ENCODE results near the gene COL6A6. TPM values are rescaled to one million over a fixed set of nuclear protein-coding genes. Genes with fewer than 3 reads are reported as not detected.
A peak's percentile ranks its signal among the peaks of the same experiment; 100 is the strongest.

The COL6A6 gene
- total and polyA plus RNA-seq, 2 experiments from 2014 or later, result 0.23 to 1.0 TPM

DNA sequence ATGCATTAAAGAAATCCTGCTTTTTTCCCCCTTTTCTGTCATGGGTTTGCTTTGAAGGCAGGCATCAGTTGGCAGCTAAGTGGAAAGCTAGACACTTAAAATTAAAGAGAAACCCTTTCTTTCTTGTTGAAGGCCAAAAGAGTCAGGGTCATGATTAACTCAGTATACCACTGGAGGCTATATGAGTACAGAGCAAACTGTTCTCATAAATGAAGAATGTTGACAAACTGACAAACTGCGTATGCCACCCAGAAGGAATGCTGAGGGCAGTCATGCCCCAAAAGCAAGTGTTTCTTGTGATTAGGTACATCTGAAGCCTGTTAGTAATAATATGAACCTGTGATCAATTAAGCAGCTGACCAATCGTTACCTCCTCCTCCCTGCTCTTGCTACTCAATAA, 43.6 kb upstream of the COL6A6 start:
- TF ChIP-seq EZH2phosphoT487 (IDR thresholded peaks at IDR 0.05; ENCODE audit: low read depth, severe bottlenecking, unreplicated experiment), result no peak
- no peak for TF ChIP-seq EZH2 (IDR thresholded peaks at IDR 0.05; ENCODE audit: borderline replicate concordance)
- no peak for TF ChIP-seq CTCF (IDR thresholded peaks at IDR 0.05; ENCODE audit: poor library complexity)
- Histone ChIP-seq H4K20me1 (ENCODE audit: insufficient read depth, poor library complexity, severe bottlenecking) (no peaks in the 10 kb centered on the region), H3K27me3 (no peaks in the 10 kb centered on the region), H3K4me3 (no peak overlapping the region), H3K4me1 (ENCODE audit: insufficient read depth) (no peaks in the 10 kb centered on the region), H3K27ac (no peak overlapping the region), H3K36me3 (replicated peaks; ENCODE audit: insufficient read depth, low read depth) (no peaks in the 10 kb centered on the region), H3K9me3 (ENCODE audit: low read depth) (no peaks in the 10 kb centered on the region), H2AFZ (no peak overlapping the region), H3K4me2 (no peak overlapping the region), H3K79me2 (no peaks in the 10 kb centered on the region), H3K9me2 (replicated peaks; ENCODE audit: insufficient read depth) (no peaks in the 10 kb centered on the region)
- DNase-seq (ENCODE audit: low spot score), result no peak
- 38% methylated on average over 2 of the region's 2 CpGs for WGBS (ENCODE audit: low lambda C conversion rate, missing lambda C conversion rate)

DNA sequence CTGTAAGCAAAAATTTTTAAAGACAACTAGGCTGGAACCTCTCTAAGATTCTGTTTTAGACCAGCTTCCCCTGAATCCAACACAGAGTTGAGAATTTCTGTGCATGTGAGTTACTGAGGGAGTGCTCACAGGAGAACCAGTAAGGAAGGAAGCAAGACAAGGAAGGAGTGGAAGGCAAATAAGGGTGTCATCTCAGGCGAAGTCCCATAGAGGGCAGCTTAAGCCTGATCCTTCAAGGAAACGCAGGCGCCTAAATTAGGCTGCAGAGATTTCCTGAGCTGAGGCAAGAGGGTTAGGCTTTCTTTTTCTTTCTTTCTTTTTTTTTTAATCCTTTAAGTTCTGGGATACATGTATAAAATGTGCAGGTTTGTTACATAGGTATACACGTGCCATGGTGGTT, 36.2 kb upstream of the COL6A6 start:
- Histone ChIP-seq H2AFZ (no peak overlapping the region), H3K4me2 (no peak overlapping the region), H3K4me3 (no peak overlapping the region), H3K79me2 (no peaks in the 10 kb centered on the region), H3K9me3 (ENCODE audit: low read depth) (no peaks in the 10 kb centered on the region), H3K36me3 (replicated peaks; ENCODE audit: insufficient read depth, low read depth) (no peaks in the 10 kb centered on the region), H3K27ac (no peak overlapping the region), H3K4me1 (ENCODE audit: insufficient read depth) (no peaks in the 10 kb centered on the region), H3K27me3 (no peaks in the 10 kb centered on the region), H3K9me2 (replicated peaks; ENCODE audit: insufficient read depth) (no peaks in the 10 kb centered on the region), H4K20me1 (ENCODE audit: insufficient read depth, poor library complexity, severe bottlenecking) (no peaks in the 10 kb centered on the region)
- DNase-seq (ENCODE audit: low spot score), result peak; percentile 71
- WGBS (ENCODE audit: low lambda C conversion rate, missing lambda C conversion rate), result 23% methylated on average over 4 of the region's 4 CpGs
- TF ChIP-seq CTCF (IDR thresholded peaks at IDR 0.05; ENCODE audit: poor library complexity) (peak; percentile 54), EZH2phosphoT487 (IDR thresholded peaks at IDR 0.05; ENCODE audit: low read depth, severe bottlenecking, unreplicated experiment) (no peak), EZH2 (IDR thresholded peaks at IDR 0.05; ENCODE audit: borderline replicate concordance) (no peak)

DNA sequence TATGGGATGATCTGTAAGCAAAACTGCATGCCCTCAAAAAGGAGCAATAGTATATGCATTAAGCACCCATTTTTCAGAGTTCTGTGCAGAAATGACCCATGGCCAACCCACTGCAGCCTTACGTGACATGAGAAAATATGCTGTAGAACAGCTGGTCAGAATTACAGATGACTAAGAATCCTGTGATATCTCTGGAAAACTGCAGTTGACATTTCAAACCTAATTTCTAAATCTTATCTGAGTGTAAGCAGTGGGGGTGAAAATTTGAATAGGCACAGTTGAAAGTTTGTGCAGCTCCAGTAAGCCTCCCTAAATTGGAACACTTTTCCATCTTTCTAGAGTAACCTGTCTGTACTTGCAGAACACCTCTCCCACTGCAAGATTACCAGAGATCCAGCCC, 28.7 kb upstream of the COL6A6 start:
- no peak overlapping the region for H3K27ac ChIP-seq
- H3K4me3 ChIP-seq, result no peak overlapping the region
- peaks cover 4% of the 10 kb centered on the region for H3K4me1 ChIP-seq (ENCODE audit: insufficient read depth)
- no peaks in the 10 kb centered on the region for H4K20me1 ChIP-seq (ENCODE audit: insufficient read depth, poor library complexity, severe bottlenecking)
- TF ChIP-seq CTCF (IDR thresholded peaks at IDR 0.05; ENCODE audit: poor library complexity) (no peak), EZH2phosphoT487 (IDR thresholded peaks at IDR 0.05; ENCODE audit: low read depth, severe bottlenecking, unreplicated experiment) (no peak), EZH2 (IDR thresholded peaks at IDR 0.05; ENCODE audit: borderline replicate concordance) (no peak)
- no peaks in the 10 kb centered on the region for H3K36me3 ChIP-seq (replicated peaks; ENCODE audit: insufficient read depth, low read depth)
- no peaks in the 10 kb centered on the region for H3K9me3 ChIP-seq (ENCODE audit: low read depth)
- no peak for DNase-seq (ENCODE audit: low spot score)
- H3K9me2 ChIP-seq (replicated peaks; ENCODE audit: insufficient read depth), result no peaks in the 10 kb centered on the region
- no peak overlapping the region for H3K4me2 ChIP-seq
- WGBS (ENCODE audit: low lambda C conversion rate, missing lambda C conversion rate), result 45% methylated on average over 1 of the region's 1 CpG
- no peaks in the 10 kb centered on the region for H3K27me3 ChIP-seq
- no peaks in the 10 kb centered on the region for H3K79me2 ChIP-seq
- H2AFZ ChIP-seq, result no peak overlapping the region
